MM.1S (cell line): ENCODE measurements around the gene TMIE.
"Not testable (repeated sequence)": the region's sequence is repeated elsewhere in the genome, so short reads cannot be mapped to it uniquely, and the experiment has no call there.

Experiments used
- DNase-seq: peaks from one replicate; pipeline ENCODE4 v3.0.0-alpha.2; 2015
- H2AFZ ChIP-seq: fragments of 300-600 bp; sonication (generic); 2 replicates; pipeline ENCODE4 v1.6.0; 2016; ENCODE audit warnings: antibody characterized with exemption, low read length
- H3F3A ChIP-seq: fragments of 300-600 bp; sonication (generic); 2 replicates; pipeline ENCODE4 v1.6.1; 2016; ENCODE audit warnings: mild to moderate bottlenecking, antibody characterized with exemption, low read length, moderate library complexity, mixed read lengths; ENCODE audit not compliant: insufficient read depth
- H3K27ac ChIP-seq: fragments of 300-600 bp; sonication (generic); 2 replicates; pipeline ENCODE4 v1.5.1; 2016; ENCODE audit warnings: mild to moderate bottlenecking, low read length
- H3K27me3 ChIP-seq: fragments of 300-600 bp; sonication (generic); replicated peaks from 2 replicates; pipeline ENCODE4 v1.6.0; 2016; ENCODE audit warnings: low read length; ENCODE audit not compliant: insufficient read depth
- H3K36me3 ChIP-seq: fragments of 300-600 bp; sonication (generic); replicated peaks from 2 replicates; pipeline ENCODE4 v1.6.1; 2016; ENCODE audit warnings: mild to moderate bottlenecking, low read length, mixed read lengths; ENCODE audit not compliant: insufficient read depth
- H3K4me1 ChIP-seq: fragments of 300-600 bp; sonication (generic); 2 replicates; pipeline ENCODE4 v1.6.1; 2016; ENCODE audit warnings: low read length, mixed read lengths
- H3K4me2 ChIP-seq: fragments of 300-600 bp; sonication (generic); 2 replicates; pipeline ENCODE4 v1.6.0; 2016; ENCODE audit warnings: low read depth, low read length
- H3K4me3 ChIP-seq: fragments of 300-600 bp; sonication (generic); 2 replicates; pipeline ENCODE4 v1.5.1; 2016; ENCODE audit warnings: low read length, mixed read lengths
- H3K79me2 ChIP-seq: fragments of 300-600 bp; sonication (generic); 2 replicates; pipeline ENCODE4 v1.6.1; 2016; ENCODE audit warnings: mixed run types, low read length, mixed read lengths
- H3K9ac ChIP-seq: fragments of 300-600 bp; sonication (generic); 2 replicates; pipeline ENCODE4 v1.6.1; 2016; ENCODE audit warnings: low read length, mixed read lengths
- H3K9me2 ChIP-seq: fragments of 300-600 bp; sonication (generic); replicated peaks from 2 replicates; pipeline ENCODE4 v1.6.1; 2016; ENCODE audit warnings: mild to moderate bottlenecking, low read length, mixed read lengths; ENCODE audit not compliant: insufficient read depth
- H3K9me3 ChIP-seq: fragments of 300-600 bp; sonication (generic); replicated peaks from 2 replicates; pipeline ENCODE4 v1.6.1; 2016; ENCODE audit warnings: mild to moderate bottlenecking, low read length, mixed read lengths; ENCODE audit not compliant: insufficient read depth
- H4K20me1 ChIP-seq: fragments of 300-600 bp; sonication (generic); 2 replicates; pipeline ENCODE4 v1.6.1; 2016; ENCODE audit warnings: mild to moderate bottlenecking, low read length, moderate library complexity, mixed read lengths; ENCODE audit not compliant: insufficient read depth
- CTCF ChIP-seq: fragments of 300-600 bp; sonication (generic); IDR thresholded peaks from 2 replicates; pipeline ENCODE4 v1.5.1; 2016; ENCODE audit warnings: antibody characterized with exemption, low read length, mixed read lengths
- EZH2 ChIP-seq: fragments of 300-600 bp; sonication (generic); optimal IDR thresholded peaks from 2 replicates; pipeline ENCODE3; 2017; ENCODE audit warnings: low read depth, mild to moderate bottlenecking, antibody characterized with exemption, low read length, mixed read lengths
- EZH2phosphoT487 ChIP-seq: fragments of 300-600 bp; sonication (generic); IDR thresholded peaks from 2 replicates; pipeline ENCODE4 v1.6.1; 2018; ENCODE audit warnings: antibody characterized with exemption, low read length

Gene TMIE

GRCh38 chr3:46703013-46703520, 1.9 kb downstream of the TMIE start:
- Histone ChIP-seq H2AFZ (no peak overlapping the region), H3K9ac (no peak overlapping the region), H3K9me3 (no peaks in the 10 kb centered on the region), H3K9me2 (no peaks in the 10 kb centered on the region), H4K20me1 (no peaks in the 10 kb centered on the region), H3K27ac (no peak overlapping the region), H3K4me1 (no peaks in the 10 kb centered on the region), H3F3A (no peaks in the 10 kb centered on the region), H3K36me3 (no peaks in the 10 kb centered on the region), H3K27me3 (peaks cover 8% of the 10 kb centered on the region), H3K4me2 (no peak overlapping the region), H3K79me2 (no peaks in the 10 kb centered on the region), H3K4me3 (no peak overlapping the region)
- TF ChIP-seq CTCF (no peak), EZH2phosphoT487 (no peak), EZH2 (no peak)
- no peak for DNase-seq

GRCh38 chr3:46704346-46704745, 3.2 kb downstream of the TMIE start:
- H3K27ac ChIP-seq, H3K36me3 ChIP-seq, H3K4me3 ChIP-seq, H2AFZ ChIP-seq, DNase-seq, H3K9ac ChIP-seq, H4K20me1 ChIP-seq, H3K9me3 ChIP-seq, H3K27me3 ChIP-seq, H3K9me2 ChIP-seq, H3K79me2 ChIP-seq, H3K4me2 ChIP-seq, H3F3A ChIP-seq, H3K4me1 ChIP-seq: not testable (repeated sequence)

GRCh38 chr3:46705022-46705530, 3.9 kb downstream of the TMIE start:
- no peaks in the 10 kb centered on the region for H3F3A ChIP-seq
- H3K27ac ChIP-seq, result no peak overlapping the region
- no peaks in the 10 kb centered on the region for H3K79me2 ChIP-seq
- no peaks in the 10 kb centered on the region for H3K36me3 ChIP-seq
- H3K4me1 ChIP-seq, result no peaks in the 10 kb centered on the region
- no peaks in the 10 kb centered on the region for H3K9me2 ChIP-seq
- H4K20me1 ChIP-seq, result no peaks in the 10 kb centered on the region
- H3K9ac ChIP-seq, result no peak overlapping the region
- H3K9me3 ChIP-seq, result no peaks in the 10 kb centered on the region
- H3K4me2 ChIP-seq, result no peak overlapping the region
- no peak overlapping the region for H3K4me3 ChIP-seq
- no peak overlapping the region for H2AFZ ChIP-seq
- peak; percentile 96 for TF ChIP-seq CTCF
- TF ChIP-seq EZH2phosphoT487, result no peak
- no peak for TF ChIP-seq EZH2
- DNase-seq, result peak; percentile 55
- peaks cover 8% of the 10 kb centered on the region for H3K27me3 ChIP-seq

GRCh38 chr3:46705751-46706552, 4.8 kb downstream of the TMIE start:
- no peak overlapping the region for H3K27ac ChIP-seq

More at GRCh38 chr3:46705751-46706552, 4.8 kb downstream of the TMIE start:
- no peak overlapping the region for H3K4me2 ChIP-seq
- no peaks in the 10 kb centered on the region for H3K79me2 ChIP-seq
- peaks cover 8% of the 10 kb centered on the region for H3K27me3 ChIP-seq
- no peaks in the 10 kb centered on the region for H3K9me3 ChIP-seq
- H4K20me1 ChIP-seq, result no peaks in the 10 kb centered on the region
- no peaks in the 10 kb centered on the region for H3K4me1 ChIP-seq
- TF ChIP-seq EZH2 (no peak), CTCF (no peak), EZH2phosphoT487 (no peak)
- H3K36me3 ChIP-seq, result no peaks in the 10 kb centered on the region
- DNase-seq, result no peak
- no peak overlapping the region for H3K9ac ChIP-seq
- H3F3A ChIP-seq, result no peaks in the 10 kb centered on the region
- H3K4me3 ChIP-seq, result no peak overlapping the region
- no peak overlapping the region for H2AFZ ChIP-seq
- no peaks in the 10 kb centered on the region for H3K9me2 ChIP-seq
